ENCODE results near the gene MID1IP1.

Gene MID1IP1, protein sequence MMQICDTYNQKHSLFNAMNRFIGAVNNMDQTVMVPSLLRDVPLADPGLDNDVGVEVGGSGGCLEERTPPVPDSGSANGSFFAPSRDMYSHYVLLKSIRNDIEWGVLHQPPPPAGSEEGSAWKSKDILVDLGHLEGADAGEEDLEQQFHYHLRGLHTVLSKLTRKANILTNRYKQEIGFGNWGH

DNA sequence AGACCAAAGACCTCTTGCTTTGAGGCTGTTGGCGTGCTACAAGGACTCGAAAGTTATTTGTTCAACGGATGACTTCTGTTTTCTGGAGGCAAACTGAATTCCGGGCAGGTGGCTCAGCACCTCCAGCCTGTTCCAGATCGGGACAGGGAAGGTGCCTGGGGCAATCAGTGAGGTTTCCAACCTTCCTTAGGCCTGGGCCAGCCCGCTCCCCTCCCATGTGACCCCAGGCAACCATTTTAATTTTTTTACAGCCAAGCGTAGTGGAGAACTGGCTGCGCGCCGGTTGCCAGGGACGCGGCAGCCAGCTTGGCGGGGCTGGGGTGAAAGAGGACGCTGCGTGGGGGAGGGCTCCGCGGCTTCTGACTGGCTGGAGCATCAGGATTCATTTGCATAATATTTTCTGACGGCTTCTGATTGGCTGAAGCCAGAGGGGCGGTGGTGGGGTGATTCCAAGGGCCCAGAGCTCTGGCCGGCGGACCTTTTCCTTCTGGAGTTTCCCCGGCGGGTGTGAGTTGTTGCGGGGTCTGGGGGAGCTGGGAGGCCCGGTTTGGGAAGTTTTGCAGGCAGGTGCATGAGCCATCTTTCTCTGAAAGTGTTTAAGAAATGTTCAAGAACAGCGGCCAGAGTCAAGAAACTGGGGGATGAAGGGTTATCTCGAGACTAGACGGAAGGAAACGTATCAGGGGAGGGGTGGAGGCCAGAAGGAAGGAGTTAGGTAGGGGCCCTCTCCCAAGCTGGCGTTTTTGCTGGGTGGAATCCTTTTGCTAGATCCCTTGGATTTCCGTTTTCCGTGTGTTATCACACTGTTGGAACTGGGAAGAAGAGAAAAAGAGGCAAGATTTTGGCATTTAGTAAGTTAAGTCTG is at the start of gene MID1IP1:
Gene MID1IP1 (plus strand): TSS at position 479 of the 865 bp plus-strand sequence. CDS start 3,488 bp downstream, outside the sequence.
- TF ChIP-seq, protein P1, sequence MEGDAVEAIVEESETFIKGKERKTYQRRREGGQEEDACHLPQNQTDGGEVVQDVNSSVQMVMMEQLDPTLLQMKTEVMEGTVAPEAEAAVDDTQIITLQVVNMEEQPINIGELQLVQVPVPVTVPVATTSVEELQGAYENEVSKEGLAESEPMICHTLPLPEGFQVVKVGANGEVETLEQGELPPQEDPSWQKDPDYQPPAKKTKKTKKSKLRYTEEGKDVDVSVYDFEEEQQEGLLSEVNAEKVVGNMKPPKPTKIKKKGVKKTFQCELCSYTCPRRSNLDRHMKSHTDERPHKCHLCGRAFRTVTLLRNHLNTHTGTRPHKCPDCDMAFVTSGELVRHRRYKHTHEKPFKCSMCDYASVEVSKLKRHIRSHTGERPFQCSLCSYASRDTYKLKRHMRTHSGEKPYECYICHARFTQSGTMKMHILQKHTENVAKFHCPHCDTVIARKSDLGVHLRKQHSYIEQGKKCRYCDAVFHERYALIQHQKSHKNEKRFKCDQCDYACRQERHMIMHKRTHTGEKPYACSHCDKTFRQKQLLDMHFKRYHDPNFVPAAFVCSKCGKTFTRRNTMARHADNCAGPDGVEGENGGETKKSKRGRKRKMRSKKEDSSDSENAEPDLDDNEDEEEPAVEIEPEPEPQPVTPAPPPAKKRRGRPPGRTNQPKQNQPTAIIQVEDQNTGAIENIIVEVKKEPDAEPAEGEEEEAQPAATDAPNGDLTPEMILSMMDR (IDR thresholded peaks at IDR 0.05; ENCODE audit: extremely low read depth, insufficient read depth, missing control alignments): no peak
- in situ Hi-C loops (cut with MboI; ENCODE audit: low pct_unique_long_range_greater_than_20kb, low sequenced_read_pairs, unreplicated experiment): no loop called here
- peak; percentile 84 for DNase-seq (ENCODE audit: low spot score)

DNA sequence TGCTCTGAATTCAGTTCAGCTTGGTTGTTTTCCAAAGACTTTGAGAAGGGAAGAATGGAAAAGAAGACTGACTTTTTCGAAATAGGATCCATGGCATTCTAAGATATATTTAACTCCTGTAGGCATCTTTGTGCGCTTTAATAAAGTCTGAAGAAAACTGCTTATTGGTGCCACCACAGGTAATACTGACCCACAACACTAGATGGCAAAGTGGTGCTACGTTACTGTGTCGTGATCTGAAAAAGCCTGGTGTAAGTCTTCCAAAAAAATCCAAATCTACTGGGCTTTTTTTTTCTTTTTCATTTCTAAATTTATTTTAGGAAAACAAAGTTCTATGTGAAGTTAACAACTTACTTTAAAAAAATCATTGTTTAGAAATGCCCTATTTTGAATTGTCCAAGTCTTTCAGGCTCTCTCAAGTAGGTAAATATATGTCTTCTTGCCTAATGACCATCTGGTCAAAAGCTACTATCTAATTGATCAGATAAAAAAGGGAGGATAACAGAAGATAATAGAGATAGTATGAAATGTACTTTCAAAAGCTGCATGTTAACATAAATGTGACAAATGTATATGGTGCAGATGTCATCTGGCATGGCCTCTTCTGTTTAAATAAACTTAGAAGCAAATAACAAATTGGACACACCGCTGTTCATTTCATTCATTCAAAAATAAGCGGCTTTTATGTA is 47.0 kb upstream of the MID1IP1 start:
- TF ChIP-seq, protein P1 (IDR thresholded peaks at IDR 0.05; ENCODE audit: extremely low read depth, insufficient read depth, missing control alignments): peak; percentile 64
- in situ Hi-C loops (cut with MboI; ENCODE audit: low pct_unique_long_range_greater_than_20kb, low sequenced_read_pairs, unreplicated experiment): loop anchor here (10.0 to 25.0 kb wide), 2 partner anchors 231 to 383 kb away; no protein-coding TSS in a partner anchor
- peak; percentile 22 for DNase-seq (ENCODE audit: low spot score)

DNA sequence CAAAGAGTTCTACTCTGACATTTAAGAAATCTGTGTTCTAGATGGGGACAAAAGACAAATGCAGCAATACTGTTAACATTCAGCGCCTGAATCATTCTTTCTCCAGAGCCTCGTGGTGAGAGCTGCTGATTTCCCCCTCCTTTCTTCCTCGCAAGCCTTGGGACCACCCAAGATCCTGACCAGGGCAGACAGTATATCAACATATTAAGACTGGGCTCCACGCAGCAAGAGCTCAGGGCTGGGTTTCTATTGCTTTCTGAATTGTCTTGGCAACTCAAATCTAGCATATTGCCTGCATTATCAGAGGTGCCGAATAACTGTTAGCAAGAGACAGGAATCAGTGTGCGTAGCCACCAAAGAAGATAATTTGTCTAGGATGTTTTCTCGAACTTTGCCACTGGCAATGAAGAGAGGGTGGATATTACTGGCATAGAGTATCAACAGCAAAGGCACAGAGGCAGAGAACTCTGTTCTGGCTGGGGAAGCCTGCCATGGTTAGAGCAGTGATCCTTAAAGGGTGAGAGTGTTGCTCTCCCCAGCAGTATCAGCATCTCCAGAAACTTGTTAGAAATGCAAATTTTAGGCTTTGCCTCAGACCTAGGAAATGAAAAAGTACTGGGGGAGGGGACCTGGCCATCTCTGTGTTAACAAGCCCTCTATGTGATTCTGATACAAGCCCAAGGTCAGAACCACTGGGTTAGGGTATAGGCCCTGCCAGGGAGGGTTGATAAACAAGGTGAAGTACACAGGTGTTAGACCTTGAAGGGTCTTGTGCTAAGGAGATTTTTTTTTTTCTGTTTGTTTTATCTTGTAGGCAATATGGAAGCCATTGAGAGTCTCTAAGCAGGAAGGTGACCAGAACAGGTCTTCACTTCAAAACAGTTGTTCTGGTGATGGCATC is 46.2 kb upstream of the MID1IP1 start:
- DNase-seq (ENCODE audit: low spot score): no peak
- TF ChIP-seq, protein P1 (IDR thresholded peaks at IDR 0.05; ENCODE audit: extremely low read depth, insufficient read depth, missing control alignments): no peak
- in situ Hi-C loops (cut with MboI; ENCODE audit: low pct_unique_long_range_greater_than_20kb, low sequenced_read_pairs, unreplicated experiment): loop anchor here (10.0 to 25.0 kb wide), 2 partner anchors 230 to 382 kb away; no protein-coding TSS in a partner anchor

DNA sequence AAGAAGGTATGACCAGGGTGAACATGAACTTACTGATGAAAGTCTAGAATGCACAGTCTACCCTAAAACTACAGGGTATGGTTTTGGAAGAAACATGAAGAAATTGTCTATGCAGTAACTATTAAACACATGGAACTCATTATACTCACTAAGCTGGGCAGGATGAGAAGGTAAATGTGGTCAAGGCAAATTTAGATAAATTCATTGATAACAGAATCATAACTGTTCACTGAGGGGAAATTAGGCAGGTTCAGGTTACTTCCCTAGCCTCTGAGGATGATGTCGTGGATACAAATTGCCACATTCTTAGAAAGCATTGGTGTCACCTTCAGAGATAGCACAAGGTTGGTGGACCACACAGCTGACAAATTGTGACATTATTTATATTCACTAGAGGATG is 40.4 kb upstream of the MID1IP1 start:
- in situ Hi-C loops (cut with MboI; ENCODE audit: low pct_unique_long_range_greater_than_20kb, low sequenced_read_pairs, unreplicated experiment): loop anchor here (25.0 kb wide), 1 partner anchor 376 kb away; no protein-coding TSS in a partner anchor
- DNase-seq (ENCODE audit: low spot score): no peak
- TF ChIP-seq, protein P1 (IDR thresholded peaks at IDR 0.05; ENCODE audit: extremely low read depth, insufficient read depth, missing control alignments): no peak

DNA sequence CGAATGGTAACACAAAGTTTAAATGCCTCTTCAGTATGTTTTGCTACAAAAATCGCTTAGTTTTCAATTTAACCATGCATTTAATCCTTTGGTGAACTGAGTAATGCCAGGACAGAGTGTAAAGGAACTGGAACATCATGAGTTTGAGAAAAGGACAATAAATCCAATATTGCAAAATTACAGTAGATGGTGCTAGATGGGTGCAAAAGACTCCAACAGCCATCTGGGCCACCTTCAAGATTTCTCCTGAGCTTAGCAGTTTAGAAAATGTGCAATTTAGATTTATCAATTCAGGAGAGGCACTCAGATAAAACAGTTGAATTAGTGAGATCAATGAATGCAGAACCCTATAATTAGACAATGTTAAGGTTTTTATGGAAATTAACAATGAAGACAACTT is 33.2 kb upstream of the MID1IP1 start:
- in situ Hi-C loops (cut with MboI; ENCODE audit: low pct_unique_long_range_greater_than_20kb, low sequenced_read_pairs, unreplicated experiment): loop anchor here (25.0 kb wide), 1 partner anchor 369 kb away; no protein-coding TSS in a partner anchor

More for the DNA sequence above, 33.2 kb upstream of the MID1IP1 start:
- TF ChIP-seq, protein P1 (IDR thresholded peaks at IDR 0.05; ENCODE audit: extremely low read depth, insufficient read depth, missing control alignments): peak; percentile 28
- peak; percentile 11 for DNase-seq (ENCODE audit: low spot score)

All from GM13977 (cell line).